ENCODE measurements around the gene GPC6. TPM values are rescaled to one million over a fixed set of nuclear protein-coding genes. Genes with fewer than 3 reads are reported as not detected.

GPC6 gene
- polyA plus RNA-seq, 6 donors from 2014 or later = not detected

GRCh38 chr13:93550236-93550635 lies 323.6 kb downstream of the GPC6 start:
- H3K27me3 Mint-ChIP-seq = no peaks in the 10 kb centered on the region
- peaks cover 0 to 6% (median 3%) of the 10 kb centered on the region in 7 donors for H3K9me3 Mint-ChIP-seq
- DNase-seq = no peak
- H3K4me3 Mint-ChIP-seq = no peak overlapping the region
- H3K27ac Mint-ChIP-seq = no peak overlapping the region
- H3K4me1 Mint-ChIP-seq = no peaks in the 10 kb centered on the region
- no peak for ATAC-seq (ENCODE audit: low read depth in 2 of 2)
- H3K36me3 Mint-ChIP-seq = no peaks in the 10 kb centered on the region

DNA sequence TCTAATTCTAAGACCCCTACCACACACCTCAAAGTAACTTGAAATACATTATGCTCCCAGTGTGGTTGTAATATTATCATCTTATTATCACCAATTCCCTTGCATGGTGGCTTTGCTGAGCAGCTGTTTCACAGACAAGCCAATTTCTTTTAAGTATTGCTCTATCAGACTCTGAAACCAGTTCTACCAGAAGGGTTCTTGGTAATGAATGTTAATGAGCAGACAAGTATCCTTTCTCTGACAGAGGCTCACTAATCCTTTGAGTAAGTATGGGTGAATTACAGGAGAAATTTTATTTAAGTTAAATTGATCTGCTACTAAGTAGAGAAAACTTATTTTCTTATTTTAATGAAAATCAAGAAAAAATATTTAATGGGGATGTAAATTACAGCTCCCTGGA lies 326.0 kb downstream of the GPC6 start:
- no peaks in the 10 kb centered on the region for H3K4me1 Mint-ChIP-seq
- H3K9me3 Mint-ChIP-seq = peaks cover 0 to 5% (median 2%) of the 10 kb centered on the region in 7 donors
- no peaks in the 10 kb centered on the region for H3K36me3 Mint-ChIP-seq
- DNase-seq (no peak), ATAC-seq (ENCODE audit: low read depth in 2 of 2) (no peak)
- H3K27me3 Mint-ChIP-seq = no peaks in the 10 kb centered on the region
- no peak overlapping the region for H3K4me3 Mint-ChIP-seq
- no peak overlapping the region for H3K27ac Mint-ChIP-seq

GRCh38 chr13:93554514-93554913 lies 327.9 kb downstream of the GPC6 start:
- ATAC-seq (ENCODE audit: low read depth in 2 of 2) (no peak), DNase-seq (no peak)
- H3K9me3 Mint-ChIP-seq = peaks cover 0 to 3% (median 2%) of the 10 kb centered on the region in 7 donors
- H3K27ac Mint-ChIP-seq = no peak overlapping the region
- no peaks in the 10 kb centered on the region for H3K36me3 Mint-ChIP-seq
- no peaks in the 10 kb centered on the region for H3K4me1 Mint-ChIP-seq
- H3K4me3 Mint-ChIP-seq = no peak overlapping the region
- H3K27me3 Mint-ChIP-seq = no peaks in the 10 kb centered on the region

GRCh38 chr13:93558637-93559036 lies 332.0 kb downstream of the GPC6 start:
- H3K36me3 Mint-ChIP-seq = no peaks in the 10 kb centered on the region
- no peaks in the 10 kb centered on the region for H3K4me1 Mint-ChIP-seq
- H3K4me3 Mint-ChIP-seq = no peak overlapping the region
- H3K27ac Mint-ChIP-seq = no peak overlapping the region
- DNase-seq (no peak), ATAC-seq (ENCODE audit: low read depth in 2 of 2) (no peak)
- H3K27me3 Mint-ChIP-seq = no peaks in the 10 kb centered on the region
- H3K9me3 Mint-ChIP-seq = peaks cover 0 to 3% (median 0%) of the 10 kb centered on the region in 7 donors

DNA sequence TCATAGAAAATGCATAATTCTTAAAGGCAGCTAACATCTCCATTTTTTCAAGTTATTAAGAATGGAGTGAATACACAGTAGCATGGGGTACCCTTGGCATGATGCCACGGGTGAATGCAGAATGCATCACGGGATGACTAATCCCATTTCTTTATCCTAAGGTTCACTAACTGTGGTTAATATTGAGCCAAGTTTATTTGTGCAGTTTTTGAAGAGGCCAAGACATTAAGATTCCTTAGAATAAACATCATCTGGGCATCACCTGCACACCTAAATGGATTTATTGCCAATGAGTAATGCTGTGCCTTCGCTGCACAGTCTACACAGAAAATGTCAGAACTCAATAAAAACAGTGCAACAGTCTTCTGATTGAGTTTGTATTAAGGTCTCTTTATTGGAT lies 333.1 kb downstream of the GPC6 start:
- Mint-ChIP-seq H3K36me3 (no peaks in the 10 kb centered on the region), H3K27me3 (no peaks in the 10 kb centered on the region), H3K9me3 (peaks cover 0 to 1% (median 0%) of the 10 kb centered on the region in 7 donors), H3K4me1 (no peaks in the 10 kb centered on the region), H3K27ac (no peak overlapping the region), H3K4me3 (no peak overlapping the region)
- no peak for ATAC-seq (ENCODE audit: low read depth in 2 of 2)
- DNase-seq = no peak

DNA sequence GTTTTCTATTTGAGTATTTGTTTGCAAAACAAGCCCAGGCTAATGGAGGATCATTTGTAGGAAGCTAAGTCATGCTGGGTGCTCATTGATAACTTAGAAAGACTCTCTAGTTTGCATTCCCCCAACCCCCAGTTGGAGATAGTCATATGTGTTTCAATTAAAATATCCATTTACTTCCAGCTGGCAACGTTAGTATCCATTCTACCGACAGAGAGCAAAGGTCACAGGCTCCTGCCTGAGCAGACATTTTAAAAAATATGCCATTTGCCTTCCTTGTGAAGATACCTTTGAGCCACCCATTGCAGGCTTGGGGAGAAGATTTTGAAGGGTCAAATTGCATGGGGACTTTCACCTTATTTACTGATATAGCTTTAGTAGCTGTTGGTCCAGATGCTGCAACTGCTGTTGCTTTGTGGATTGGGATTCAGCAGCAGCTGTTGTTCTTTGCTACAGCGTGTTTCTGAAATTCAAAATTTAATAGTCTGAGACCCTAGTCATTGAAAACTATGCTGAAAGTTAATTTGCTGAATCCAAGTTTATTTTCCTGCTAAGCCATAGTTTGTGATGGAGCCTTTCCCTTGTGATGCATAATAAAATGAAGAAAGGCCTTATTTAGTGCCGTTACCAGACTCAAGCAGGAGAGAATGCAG lies 335.1 kb downstream of the GPC6 start:
- DNase-seq (no peak), ATAC-seq (ENCODE audit: low read depth in 2 of 2) (no peak)
- Mint-ChIP-seq H3K9me3 (peaks cover 0 to 5% (median 0%) of the 10 kb centered on the region in 7 donors), H3K36me3 (no peaks in the 10 kb centered on the region), H3K27me3 (no peaks in the 10 kb centered on the region), H3K27ac (no peak overlapping the region), H3K4me3 (no peak overlapping the region), H3K4me1 (no peaks in the 10 kb centered on the region)

DNA sequence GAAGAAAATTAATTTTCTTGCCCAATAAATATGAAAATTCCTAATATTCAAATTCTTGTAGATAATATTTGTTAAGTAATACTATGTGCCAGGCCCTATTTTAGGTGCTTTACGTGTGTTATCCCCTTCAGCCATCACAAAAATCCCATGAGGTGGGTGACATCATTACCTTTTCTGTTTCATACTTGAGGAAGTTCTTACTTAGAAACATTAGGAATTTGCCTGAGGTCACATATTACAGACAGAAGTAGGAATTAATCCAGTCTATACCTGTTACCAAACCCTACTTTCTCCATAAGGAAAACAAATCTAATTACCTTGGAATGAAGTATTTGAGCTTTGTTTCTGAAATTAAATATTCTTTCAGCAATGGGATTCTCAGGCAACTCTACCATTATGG lies 336.1 kb downstream of the GPC6 start:
- no peaks in the 10 kb centered on the region for H3K4me1 Mint-ChIP-seq
- DNase-seq (no peak), ATAC-seq (ENCODE audit: low read depth in 2 of 2) (no peak)
- no peak overlapping the region for H3K27ac Mint-ChIP-seq
- H3K9me3 Mint-ChIP-seq = peaks cover 0 to 5% (median 0%) of the 10 kb centered on the region in 7 donors
- no peaks in the 10 kb centered on the region for H3K36me3 Mint-ChIP-seq
- no peak overlapping the region for H3K4me3 Mint-ChIP-seq
- H3K27me3 Mint-ChIP-seq = no peaks in the 10 kb centered on the region

DNA sequence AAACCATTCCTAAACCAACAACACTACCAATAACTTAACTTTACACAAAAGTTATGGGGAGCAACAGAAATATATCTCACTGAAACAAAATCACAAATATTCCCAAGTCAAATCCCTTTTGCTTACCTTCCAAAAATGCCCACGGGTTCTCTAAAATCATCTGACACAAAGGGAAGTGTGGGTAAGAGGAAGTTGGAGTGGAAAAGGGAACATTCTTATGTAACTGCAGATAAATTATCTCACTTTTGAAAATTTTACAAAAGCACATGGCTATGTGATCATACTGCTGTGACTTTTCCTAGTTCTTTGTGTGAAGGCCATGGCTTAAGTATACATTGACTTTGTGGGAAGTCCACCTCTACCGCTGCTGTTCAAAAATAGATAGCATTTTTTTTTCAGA lies 350.5 kb downstream of the GPC6 start:
- Mint-ChIP-seq H3K27ac (no peak overlapping the region), H3K4me1 (no peaks in the 10 kb centered on the region), H3K4me3 (no peak overlapping the region), H3K36me3 (no peaks in the 10 kb centered on the region), H3K27me3 (no peaks in the 10 kb centered on the region), H3K9me3 (peaks cover 0 to 5% (median 1%) of the 10 kb centered on the region in 7 donors)
- no peak for ATAC-seq (ENCODE audit: low read depth in 2 of 2)
- no peak for DNase-seq

DNA sequence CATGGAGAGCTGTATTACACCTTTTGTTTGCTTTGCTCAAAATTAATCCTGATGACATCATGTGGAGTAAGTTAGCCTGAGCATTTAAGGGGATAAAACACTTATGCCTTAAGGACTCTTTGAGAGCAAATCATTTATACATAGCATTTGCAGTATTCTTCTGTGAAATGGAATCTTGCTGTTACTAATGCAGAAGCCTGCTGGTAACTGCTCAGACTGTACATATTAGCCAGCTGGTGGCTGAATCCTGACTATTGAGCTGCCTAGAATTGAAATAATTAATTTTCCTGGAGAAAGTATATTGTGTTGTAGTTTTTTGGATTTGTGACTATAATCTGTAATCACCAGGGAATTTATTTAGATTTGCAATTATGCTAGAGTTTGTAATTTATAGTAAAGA lies 363.2 kb downstream of the GPC6 start:
- Mint-ChIP-seq H3K9me3 (peaks cover 0 to 4% (median 0%) of the 10 kb centered on the region in 7 donors), H3K36me3 (no peaks in the 10 kb centered on the region), H3K4me3 (no peak overlapping the region), H3K27ac (no peak overlapping the region), H3K27me3 (no peaks in the 10 kb centered on the region), H3K4me1 (no peaks in the 10 kb centered on the region)
- ATAC-seq (ENCODE audit: low read depth in 2 of 2) = no peak
- no peak for DNase-seq

DNA sequence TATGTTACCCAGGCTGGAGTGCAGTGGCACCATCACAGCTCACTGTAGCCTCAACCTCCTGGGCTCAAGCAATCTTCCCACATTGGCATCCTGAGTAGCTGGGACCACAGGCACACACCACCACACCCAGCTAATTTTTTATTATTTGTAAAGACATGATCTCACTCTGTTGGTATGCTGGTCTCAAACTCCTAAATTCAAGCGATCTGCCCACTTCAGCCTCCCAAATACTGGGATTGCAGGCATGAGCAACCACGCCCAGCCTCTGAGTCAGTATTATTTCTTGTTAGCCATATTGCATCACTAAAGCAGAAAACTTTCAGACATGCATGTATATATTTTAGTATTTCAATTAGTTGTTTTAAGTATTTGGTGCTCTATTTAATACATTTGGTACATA lies 376.4 kb downstream of the GPC6 start:
- H3K36me3 Mint-ChIP-seq = no peaks in the 10 kb centered on the region
- H3K4me3 Mint-ChIP-seq = no peak overlapping the region
- H3K9me3 Mint-ChIP-seq = peaks cover 0 to 3% (median 0%) of the 10 kb centered on the region in 7 donors
- H3K27ac Mint-ChIP-seq = no peak overlapping the region
- ATAC-seq (ENCODE audit: low read depth in 2 of 2) (no peak), DNase-seq (no peak)
- H3K27me3 Mint-ChIP-seq = no peaks in the 10 kb centered on the region
- no peaks in the 10 kb centered on the region for H3K4me1 Mint-ChIP-seq

- Mint-ChIP-seq H3K36me3 (no peaks in the 10 kb centered on the region), H3K4me1 (no peaks in the 10 kb centered on the region), H3K27me3 (no peaks in the 10 kb centered on the region), H3K4me3 (no peak overlapping the region), H3K9me3 (peaks cover 0 to 4% (median 0%) of the 10 kb centered on the region in 7 donors), H3K27ac (no peak overlapping the region)
- ATAC-seq (ENCODE audit: low read depth in 2 of 2) (no peak), DNase-seq (no peak)
Measured at GRCh38 chr13:93614776-93615175, 388.2 kb downstream of the GPC6 start.

DNA sequence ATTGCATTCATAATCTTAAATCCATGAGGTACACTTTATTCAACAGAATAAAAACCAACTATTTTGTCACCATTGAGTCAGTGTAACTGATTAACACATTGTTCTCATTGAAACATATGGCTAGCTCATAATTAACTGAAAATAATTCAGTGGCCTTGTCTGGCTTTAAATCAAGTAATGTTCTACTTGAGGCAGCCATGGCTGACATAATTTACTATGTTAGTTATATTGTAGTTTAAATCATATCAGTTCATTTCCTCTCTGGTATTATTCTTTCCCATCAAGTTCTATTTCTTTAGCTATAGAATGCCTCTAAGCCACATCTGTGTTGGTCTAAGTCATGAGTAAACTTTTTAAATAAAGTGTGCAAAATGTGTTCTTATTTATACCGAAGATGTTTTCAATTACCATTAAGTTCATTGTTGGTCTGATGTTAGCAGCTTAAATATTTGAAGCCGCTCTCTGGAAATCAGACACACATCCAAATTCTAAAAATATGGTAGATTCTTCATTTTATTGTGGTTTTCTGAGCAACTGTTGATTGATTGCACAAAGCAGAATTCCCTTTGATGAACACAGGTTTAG lies 393.7 kb downstream of the GPC6 start:
- DNase-seq (no peak), ATAC-seq (ENCODE audit: low read depth in 2 of 2) (no peak)
- no peaks in the 10 kb centered on the region for H3K4me1 Mint-ChIP-seq
- no peaks in the 10 kb centered on the region for H3K27me3 Mint-ChIP-seq
- no peak overlapping the region for H3K4me3 Mint-ChIP-seq
- H3K36me3 Mint-ChIP-seq = no peaks in the 10 kb centered on the region
- no peak overlapping the region for H3K27ac Mint-ChIP-seq
- H3K9me3 Mint-ChIP-seq = peaks cover 0 to 9% (median 0%) of the 10 kb centered on the region in 7 donors

GRCh38 chr13:93621051-93621450 lies 394.4 kb downstream of the GPC6 start:
- H3K4me1 Mint-ChIP-seq = no peaks in the 10 kb centered on the region
- H3K4me3 Mint-ChIP-seq = no peak overlapping the region
- DNase-seq (no peak), ATAC-seq (ENCODE audit: low read depth in 2 of 2) (no peak)
- no peak overlapping the region for H3K27ac Mint-ChIP-seq
- H3K9me3 Mint-ChIP-seq = peaks cover 0 to 9% (median 0%) of the 10 kb centered on the region in 7 donors
- no peaks in the 10 kb centered on the region for H3K27me3 Mint-ChIP-seq
- no peaks in the 10 kb centered on the region for H3K36me3 Mint-ChIP-seq

GRCh38 chr13:93621966-93622365 lies 395.4 kb downstream of the GPC6 start:
- Mint-ChIP-seq H3K36me3 (no peaks in the 10 kb centered on the region), H3K9me3 (peaks cover 0 to 13% (median 1%) of the 10 kb centered on the region in 7 donors), H3K27me3 (no peaks in the 10 kb centered on the region), H3K4me3 (no peak overlapping the region), H3K27ac (no peak overlapping the region), H3K4me1 (no peaks in the 10 kb centered on the region)
- ATAC-seq (ENCODE audit: low read depth in 2 of 2) (no peak), DNase-seq (no peak)
